Fibroblast of skin of back (primary cell): Measurements from ENCODE around the gene CLIP1.
A peak's percentile ranks its signal among the peaks of the same experiment; 100 is the strongest.
"Not testable (repeated sequence)": the region's sequence is repeated elsewhere in the genome, so short reads cannot be mapped to it uniquely, and the experiment has no call there.

ENCODE experiments used
- DNase-seq: peaks from one replicate; pipeline ENCODE4 v3.0.0-alpha.2; 2013

The CLIP1 gene

GRCh38 chr12:122394626-122395194 is 27.8 kb downstream of the CLIP1 start:
- DNase-seq, result no peak

DNA sequence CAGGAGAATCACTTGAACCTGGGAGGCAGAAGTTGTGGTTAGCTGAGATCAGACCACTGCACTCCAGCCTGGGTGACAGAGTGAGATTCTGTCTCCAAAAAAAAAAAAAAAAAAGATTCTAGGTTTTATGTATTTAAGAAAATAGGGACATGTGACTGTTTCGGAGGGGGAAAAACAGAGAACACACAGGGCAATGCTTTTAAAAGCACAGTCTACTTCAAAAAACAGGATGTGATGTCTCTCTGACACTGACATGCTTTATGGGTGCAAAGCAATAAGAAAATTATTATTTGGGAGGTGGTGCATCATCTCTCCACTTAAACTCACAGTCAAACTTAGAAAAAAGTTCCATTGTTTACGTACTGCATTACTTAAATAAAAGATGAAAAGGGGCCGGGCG is 28.7 kb downstream of the CLIP1 start:
- DNase-seq, result no peak

- DNase-seq, result no peak
Observed at GRCh38 chr12:122392411-122392810, 30.1 kb downstream of the CLIP1 start.

DNA sequence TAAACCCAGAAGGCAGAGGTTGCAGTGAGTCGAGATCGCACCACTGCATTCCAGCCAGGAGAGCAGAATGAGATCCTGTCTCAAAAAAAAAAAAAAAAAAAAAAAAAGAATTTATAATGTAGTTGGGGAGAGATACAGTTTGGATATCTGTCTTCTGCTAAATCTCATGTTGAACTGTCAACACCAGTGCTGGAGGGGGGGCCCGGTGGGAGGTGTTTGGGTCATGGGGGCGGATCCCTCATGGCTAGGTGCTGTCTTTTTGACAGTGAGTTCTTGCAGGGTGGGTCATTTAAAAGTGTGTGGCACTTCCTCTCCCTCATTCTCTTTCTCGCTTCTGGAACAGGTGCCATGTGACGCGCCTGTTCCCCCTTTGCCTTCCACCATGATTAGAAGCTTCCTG is 32.8 kb downstream of the CLIP1 start:
- no peak for DNase-seq

- no peak for DNase-seq
Observed at GRCh38 chr12:122387887-122388286, 34.6 kb downstream of the CLIP1 start.

DNA sequence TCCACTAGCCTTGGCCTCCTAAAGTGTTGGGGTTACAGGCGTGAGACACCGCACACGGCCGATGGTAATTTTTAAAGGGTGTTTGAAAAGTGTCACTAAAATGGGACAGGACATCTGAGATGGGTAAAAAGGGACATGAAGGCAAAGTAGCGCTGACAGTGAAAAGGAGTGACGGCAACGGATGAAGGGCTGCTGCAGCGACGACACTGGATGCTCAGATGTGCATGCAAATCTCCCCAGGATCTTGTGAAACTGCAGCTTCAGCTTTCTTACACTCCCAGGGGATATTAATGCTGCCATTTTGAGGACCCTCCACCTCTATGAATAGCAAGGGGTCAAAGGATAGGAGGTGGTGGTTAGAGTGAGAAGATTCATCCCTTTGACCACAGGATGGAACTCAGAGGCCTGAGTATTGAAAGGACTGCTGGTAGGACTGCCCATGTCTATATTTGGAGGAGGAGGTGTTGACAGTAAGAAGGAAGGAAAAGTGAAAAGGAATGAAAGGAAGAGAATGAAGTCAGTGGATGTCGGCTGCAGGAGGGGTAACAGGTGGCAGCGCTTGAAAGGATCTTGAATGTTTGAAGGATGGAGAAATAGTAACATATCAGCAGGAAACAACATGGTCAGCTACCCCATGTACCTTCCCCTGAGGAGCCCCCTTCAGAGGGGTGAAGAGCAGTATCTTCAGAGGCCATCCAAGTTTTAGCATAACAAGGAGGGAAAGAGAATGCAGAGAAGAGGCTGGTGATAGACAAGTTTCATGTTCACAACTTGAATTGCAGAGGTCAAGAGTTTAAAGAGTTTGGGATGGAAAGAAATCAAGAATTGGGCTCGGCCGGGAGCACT is 37.1 kb downstream of the CLIP1 start:
- DNase-seq, result no peak

DNA sequence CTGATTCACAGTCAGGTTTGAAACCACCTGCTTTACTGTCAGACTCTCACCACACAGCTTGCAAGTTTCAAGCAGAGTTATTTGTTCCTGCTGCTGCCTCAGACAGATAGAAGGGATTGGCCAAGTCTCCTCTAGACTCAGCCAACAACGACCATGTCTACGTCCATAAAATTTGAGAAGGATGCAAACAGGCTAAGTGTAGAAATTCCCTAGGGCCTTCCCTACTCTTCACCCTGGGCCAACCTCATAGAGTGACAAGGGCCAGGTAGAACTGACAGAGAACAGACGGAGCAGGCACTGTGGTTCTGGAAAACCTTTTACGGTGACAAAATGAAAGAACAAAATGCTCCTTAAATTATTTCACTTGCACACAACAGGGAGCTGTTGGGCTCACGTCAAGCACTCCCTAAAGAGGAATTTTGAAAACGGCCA is 39.5 kb downstream of the CLIP1 start:
- DNase-seq, result no peak

DNA sequence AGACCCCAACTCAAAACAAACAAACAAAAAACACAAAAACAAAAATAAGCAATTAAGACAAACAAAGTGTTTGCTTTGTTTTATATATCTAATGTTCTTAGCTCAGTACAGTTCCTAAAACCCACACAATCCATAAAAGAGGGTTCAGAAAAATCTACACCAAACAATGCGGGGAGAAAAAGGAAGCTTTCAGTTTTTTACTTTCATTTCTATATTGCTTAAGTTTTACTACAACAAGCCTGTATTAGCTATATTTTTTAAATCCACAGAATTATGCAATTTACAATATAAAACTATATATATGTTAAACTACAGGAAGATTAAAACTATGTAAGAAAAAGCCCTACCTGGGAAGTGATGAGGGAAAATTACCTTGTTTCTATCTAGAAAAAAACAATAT is 41.4 kb downstream of the CLIP1 start:
- DNase-seq, result no peak

- not testable (repeated sequence) for DNase-seq
Observed at GRCh38 chr12:122376751-122377150, 45.7 kb downstream of the CLIP1 start.

- DNase-seq, result no peak
Observed at GRCh38 chr12:122374707-122375106, 47.8 kb downstream of the CLIP1 start.

DNA sequence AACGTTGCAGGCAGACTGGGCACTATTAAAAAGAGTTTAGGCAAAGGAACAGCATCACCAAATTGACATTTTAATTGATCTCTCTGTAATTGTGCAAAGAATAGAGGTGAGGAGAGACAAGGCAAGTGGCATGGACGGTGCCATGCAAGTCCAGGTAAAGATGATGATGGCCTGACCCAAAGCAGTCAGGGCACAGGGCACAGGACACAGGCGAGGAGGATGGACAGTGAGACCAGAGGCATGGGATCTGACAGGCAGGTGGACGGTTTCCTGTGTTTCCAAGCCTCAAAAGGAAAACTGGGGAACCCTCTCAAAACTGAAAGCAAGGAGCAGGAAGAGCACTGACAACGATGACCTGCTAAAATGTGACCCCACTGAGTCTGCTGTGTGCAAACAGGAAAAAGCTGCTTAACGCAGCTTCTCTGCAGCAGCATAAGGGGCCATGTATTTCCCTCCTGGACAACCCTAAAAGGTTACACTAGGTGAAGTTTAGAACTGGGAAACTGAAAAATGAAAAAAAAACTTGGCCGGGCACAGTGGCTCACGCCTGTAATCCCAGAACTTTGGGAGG is 50.9 kb downstream of the CLIP1 start:
- DNase-seq, result no peak

GRCh38 chr12:122368361-122369073 is 54.0 kb downstream of the CLIP1 start:
- peak; percentile 34 for DNase-seq

DNA sequence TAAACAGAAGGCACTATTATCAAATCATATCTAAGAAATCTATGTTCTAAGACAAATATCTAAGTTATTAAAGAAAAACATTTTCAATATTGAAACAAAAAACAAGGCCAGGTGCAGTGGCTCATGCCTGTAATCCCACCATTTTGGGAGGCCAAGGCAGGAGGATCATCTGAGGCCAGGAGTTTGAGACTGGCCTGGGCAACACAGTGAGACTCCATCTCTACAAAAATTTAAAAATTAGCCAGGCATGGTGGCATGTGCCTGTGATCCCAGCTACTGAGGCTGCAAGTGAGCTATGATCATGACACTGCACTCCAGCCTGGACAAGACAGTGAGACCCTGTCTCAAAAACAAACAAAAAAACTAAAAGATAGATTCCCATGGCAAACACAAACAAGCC is 54.8 kb downstream of the CLIP1 start:
- not testable (repeated sequence) for DNase-seq

- DNase-seq, result peak; percentile 95
Observed at GRCh38 chr12:122366685-122367475, 55.6 kb downstream of the CLIP1 start.

- DNase-seq, result not testable (repeated sequence)
Observed at GRCh38 chr12:122365226-122365625, 57.2 kb downstream of the CLIP1 start.

- no peak for DNase-seq
Observed at GRCh38 chr12:122363782-122364181, 58.7 kb downstream of the CLIP1 start.

GRCh38 chr12:122362755-122363154 is 59.7 kb downstream of the CLIP1 start:
- DNase-seq, result no peak

- not testable (repeated sequence) for DNase-seq
Observed at GRCh38 chr12:122358403-122358802, 64.1 kb downstream of the CLIP1 start.

DNA sequence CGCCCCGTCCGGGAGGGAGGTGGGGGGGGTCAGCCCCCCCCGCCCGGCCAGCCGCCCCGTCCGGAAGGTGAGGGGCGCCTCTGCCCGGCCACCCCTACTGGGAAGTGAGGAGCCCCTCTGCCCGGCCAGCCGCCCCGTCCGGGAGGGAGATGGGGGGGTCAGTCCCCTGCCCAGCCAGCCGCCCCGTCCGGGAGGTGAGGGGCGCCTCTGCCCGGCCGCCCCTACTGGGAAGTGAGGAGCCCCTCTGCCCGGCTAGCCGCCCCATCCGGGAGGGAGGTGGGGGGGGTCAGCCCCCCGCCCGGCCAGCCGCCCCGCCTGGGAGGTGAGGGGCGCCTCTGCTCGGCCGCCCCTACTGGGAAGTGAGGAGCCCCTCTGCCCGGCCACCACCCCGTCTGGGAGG is 64.9 kb downstream of the CLIP1 start:
- DNase-seq, result not testable (repeated sequence)

DNA sequence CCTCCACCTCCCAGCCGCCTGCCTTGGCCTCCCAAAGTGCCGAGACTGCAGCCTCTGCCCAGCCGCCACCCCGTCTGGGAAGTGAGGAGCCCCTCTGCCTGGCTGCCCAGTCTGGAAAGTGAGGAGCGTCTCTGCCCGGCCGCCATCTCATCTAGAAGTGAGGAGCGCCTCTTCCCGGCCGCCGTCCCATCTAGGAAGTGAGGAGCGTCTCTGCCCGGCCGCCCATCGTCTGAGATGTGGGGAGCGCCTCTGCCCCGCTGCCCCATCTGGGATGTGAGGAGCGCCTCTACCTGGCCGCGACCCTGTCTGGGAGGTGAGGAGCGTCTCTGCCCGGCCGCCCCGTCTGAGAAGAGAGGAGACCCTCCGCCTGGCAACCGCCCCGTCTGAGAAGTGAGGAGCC is 65.5 kb downstream of the CLIP1 start:
- not testable (repeated sequence) for DNase-seq

DNA sequence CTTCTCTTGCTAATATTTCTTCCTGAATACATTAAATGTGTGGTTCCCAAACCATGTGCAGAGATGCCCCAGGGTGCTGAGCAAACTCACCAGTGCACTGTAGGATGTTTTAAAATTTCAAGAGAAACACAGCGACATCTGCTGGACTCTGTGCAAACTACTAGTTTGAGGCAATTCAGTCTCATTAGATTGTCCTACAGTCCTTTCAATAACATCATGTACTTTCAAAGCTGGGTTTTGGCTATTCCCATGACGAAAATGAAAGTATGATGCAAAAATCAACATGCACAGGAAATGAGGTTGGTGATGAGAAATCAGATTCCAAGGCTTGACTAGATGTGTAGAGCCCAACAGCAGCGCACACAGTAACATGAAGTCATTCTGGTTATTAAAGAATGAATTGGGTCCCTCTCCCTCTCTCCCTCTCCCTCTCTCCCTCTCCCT is 66.3 kb downstream of the CLIP1 start:
- DNase-seq, result peak; percentile 63

DNA sequence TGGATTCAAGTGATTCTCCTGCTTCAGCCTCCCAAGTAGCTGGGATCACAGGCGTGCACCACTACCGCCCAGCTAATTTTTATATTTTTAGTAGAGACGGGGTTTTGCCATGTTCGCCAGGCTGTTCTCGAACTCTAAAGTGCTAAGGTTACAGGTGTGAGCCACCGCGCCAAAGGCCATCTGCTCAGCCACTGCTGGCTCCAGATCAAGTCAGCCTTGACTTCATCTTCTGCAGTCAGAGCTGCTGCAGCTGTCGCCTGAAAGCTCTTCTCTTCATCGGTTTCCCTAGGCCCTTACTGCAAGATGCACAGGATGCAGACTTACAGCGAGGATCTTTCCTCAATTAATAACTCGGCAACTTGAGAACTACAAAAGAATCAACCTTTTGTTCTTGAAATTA is 66.8 kb downstream of the CLIP1 start:
- DNase-seq, result no peak
